GM19239 (cell line): Measurements from ENCODE around the gene USP47.
"Not testable (repeated sequence)": the region's sequence is repeated elsewhere in the genome, so short reads cannot be mapped to it uniquely, and the experiment has no call there.

ENCODE experiments used
- DNase-seq: peaks from one replicate; pipeline ENCODE4 v3.0.0; 2011; ENCODE audit warnings: low spot score; ENCODE audit not compliant: insufficient read length
- FAIRE-seq: peaks from 2 replicates; lab custom pipeline; 2011; peaks lifted over from hg19 to GRCh38; lab: Jason Lieb, UNC

Gene USP47

DNA sequence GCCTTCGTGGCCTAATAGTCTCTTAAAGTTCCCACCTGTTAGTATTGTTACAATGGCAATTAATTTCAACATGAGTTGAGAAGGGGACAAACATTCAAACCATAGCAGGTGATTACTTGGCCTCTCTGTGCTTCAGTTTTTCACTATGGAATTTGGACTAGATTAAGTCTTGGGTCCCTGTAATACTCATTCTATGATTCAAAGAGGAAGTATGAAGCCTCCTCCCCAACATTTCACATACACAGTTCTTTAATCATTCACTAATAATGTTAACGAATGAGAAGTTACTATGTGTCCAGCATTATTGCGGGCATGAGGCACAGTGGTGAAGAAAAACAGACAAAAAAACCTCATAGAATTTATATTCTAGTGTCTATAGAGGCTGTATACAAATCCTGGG is 19.9 kb upstream of the USP47 start:
- DNase-seq = no peak
- no peak for FAIRE-seq

DNA sequence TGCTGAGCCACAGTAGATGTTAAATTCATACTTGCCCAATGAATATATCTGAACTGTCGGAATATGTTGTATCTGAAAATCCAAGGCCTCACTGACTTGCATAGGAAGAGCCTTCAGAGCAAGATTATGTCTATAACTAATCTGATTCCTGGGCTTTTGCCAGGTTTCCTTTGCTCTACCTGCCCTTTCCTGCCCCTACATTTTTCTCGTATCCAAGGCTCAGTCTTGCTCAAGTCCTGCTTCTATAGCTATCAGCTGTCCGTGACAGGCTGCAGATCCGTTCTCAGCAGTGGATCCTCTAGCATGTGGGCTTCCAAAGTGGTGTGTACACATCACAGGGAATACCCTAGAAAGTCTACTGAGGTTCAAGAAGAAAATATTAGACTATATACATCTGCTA is 18.8 kb upstream of the USP47 start:
- DNase-seq (no peak), FAIRE-seq (no peak)

DNA sequence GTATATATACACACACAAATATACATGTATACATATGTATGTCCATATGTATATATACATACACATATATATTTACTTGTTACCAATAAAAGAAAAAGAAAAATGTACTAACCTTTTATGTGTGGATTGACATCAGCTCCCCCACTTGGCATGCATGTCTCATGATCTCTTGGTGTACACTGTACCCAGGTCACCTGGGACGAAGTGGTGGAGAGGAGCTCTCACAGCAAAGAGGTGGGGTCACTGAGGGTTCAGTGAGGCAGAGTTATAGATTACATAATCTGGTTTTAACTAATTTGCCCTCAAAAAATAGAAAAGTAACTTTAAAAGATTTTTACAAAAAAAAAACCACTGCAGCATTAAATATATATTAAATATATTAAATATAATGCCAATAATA is 15.5 kb upstream of the USP47 start:
- FAIRE-seq = no peak
- DNase-seq = no peak

DNA sequence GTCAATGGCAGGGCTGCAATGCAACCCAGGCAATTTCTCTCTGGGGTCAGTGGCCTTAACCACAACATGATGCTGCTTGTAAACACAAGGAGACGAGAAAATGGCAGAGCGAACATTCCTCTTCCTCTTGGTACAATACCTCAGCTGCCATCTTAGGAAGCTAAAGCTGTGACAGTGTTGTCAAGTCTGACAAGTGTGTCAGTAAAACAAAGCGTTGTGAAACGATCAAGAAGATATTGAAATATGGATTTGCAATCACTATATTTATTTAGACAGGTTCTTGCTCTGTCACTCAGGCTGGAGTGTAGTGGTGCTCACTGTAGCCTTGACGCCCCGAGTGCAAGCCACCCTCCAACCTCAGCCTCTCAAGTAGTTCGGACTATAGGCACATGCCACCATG is 14.5 kb upstream of the USP47 start:
- DNase-seq (no peak), FAIRE-seq (no peak)

DNA sequence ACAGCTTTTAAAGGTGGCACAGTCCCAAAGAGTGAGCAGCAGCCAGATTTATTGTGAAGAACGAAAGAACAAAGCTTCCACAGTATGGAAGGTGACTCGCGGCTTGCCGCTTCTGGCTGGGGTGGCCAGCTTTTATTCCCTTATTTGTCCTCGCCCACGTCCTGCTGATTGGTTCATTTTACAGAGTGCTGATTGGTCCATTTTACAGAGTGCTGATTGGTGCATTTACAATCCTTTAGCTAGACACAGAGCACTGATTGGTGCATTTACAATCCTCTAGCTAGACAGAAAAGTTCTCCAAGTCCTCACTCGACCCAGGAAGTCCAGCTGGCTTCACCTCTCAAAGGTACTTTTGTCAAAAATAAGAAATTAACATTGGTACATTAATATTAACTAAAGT is 10.4 kb upstream of the USP47 start:
- FAIRE-seq, DNase-seq: not testable (repeated sequence)

DNA sequence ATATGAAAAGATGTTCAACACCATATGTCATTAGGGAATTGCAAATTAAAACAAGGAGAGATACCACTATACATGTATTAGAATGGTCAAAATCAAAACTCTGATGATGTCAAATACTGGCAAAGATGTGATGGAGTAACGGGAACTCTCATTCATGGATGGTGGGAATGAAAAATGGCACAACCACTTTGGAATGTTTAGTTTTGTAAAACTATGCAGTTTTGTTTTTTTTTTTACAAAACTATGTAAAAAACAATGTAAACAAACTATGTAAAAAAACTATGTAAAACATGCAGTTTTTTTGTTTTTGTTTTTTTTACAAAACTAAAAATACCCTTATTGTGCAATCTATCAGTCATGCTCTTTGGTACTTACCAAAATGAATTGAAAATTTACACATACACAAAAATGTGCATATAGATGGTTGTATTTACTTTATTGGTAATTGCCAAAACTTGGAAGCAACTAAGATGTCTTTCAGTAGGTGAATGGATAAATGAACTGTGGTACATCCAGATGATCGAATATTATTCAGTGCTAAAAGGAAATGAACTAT is 5.0 kb upstream of the USP47 start:
- DNase-seq (no peak), FAIRE-seq (no peak)

DNA sequence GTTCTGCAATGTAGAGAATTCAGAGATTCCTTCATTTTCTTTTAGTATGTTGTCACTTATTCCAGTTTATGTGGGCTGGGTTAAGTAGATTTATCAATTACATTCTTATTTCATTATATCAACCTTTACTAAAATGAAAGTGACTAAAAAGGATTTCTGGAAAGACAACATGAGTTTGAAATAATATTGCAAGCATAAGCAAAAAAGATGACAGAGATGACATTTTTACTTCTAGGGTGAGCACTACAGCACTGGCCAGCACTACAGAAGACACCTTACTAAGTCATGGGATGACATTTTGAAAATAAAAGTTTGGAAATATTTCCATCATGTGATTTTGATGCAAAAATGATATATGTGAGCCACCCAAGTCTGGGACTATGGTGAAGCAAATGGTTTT is 2.1 kb upstream of the USP47 start:
- no peak for DNase-seq
- FAIRE-seq = no peak

DNA sequence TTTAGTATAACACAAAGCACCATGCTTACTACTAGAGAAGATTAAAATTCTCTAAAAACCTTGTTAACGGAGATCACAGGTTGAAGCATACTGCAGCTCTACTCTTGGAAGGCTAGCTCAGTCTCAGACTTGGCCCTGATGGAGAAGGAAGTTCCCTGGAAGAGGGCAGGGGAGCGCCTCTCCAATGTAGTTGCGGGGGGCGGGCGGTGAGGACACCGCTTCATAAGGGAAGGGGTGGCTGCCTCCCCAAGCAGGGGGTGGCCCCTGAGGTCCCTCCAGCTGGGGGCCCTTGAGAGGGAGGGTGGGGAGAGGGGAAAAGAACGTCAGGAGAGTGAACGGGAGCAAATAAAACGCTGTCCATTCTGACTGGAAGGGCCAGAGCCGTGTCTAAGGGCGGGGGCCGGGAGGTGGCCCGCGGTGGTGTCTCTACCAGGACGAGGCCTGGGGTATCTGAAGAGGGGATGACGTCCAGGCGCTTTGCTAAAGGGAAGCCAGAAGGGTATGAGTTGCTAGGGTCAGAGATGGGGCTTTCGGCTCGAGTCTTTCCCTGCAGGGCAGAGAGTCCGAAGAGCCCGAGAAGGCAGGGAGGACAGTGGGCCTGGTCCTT is 553 bp upstream of the USP47 start:
- FAIRE-seq (no peak), DNase-seq (no peak)

DNA sequence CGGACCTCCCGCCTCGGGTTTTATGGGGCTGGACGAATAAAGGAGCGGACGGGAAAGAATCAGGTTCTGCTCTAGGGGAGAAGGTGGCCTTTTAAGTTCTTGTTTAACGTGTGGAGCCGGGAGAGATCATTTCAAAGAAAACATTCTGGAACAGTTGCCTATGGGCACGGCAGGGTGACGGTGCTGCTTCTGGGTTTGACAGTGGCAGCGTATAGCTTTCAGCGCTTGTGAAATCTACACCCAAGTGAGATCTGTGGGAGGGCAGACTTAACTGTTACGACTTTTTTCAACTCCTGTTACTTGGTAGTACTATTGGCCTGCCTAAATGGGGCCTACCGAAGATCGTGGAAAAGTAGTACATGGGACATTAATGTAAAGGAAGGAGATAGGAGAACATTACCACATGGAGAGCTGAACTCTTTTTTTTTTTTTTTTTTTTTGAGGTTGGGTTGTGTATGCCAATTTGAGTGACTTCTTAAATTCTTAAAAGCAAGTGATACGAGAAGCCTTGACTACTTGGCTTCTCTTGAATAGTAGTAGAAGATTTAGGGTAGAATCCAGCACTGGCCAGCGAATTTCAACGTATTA is 743 bp downstream of the USP47 start:
- no peak for DNase-seq
- no peak for FAIRE-seq

DNA sequence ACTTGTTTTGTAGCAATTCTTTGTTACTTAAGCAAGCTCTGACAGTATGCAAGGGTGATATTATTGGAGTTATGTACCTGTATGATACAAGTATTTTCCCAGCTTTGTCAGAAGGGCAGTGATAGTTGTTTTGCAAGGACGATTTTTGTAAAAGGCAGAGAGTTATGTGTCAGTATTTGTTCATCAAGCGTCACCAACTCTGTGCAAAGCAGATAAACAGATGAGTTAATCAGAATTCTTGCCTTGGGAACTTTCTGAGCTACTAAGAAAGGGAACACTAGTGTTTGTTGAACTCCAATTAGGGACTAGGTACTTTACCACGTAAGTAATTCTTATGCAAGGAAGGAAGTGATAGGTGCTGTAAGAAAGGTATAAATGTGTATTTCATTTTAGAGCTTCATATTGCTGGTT is 1.4 kb downstream of the USP47 start:
- FAIRE-seq = peak; percentile 88
- no peak for DNase-seq

DNA sequence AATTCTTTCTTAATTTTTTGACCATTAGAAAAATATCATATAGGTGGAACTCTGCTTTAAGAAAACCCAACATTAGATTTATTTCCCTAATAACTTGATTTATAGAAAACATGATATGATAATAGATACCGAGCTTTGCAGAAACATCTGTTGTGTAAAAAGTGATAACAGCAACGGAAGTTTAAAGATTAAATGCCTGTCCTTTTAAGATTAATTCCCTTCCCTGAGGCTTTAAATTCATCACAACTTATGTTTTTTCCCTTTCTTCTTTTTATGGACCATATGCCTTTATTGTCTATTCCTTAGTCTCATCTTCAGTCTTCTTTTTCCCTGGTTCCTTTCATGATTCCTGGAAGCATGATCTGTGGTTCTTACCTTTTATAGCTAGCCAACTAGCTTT is 1.9 kb downstream of the USP47 start:
- DNase-seq (no peak), FAIRE-seq (peak; percentile 21)

DNA sequence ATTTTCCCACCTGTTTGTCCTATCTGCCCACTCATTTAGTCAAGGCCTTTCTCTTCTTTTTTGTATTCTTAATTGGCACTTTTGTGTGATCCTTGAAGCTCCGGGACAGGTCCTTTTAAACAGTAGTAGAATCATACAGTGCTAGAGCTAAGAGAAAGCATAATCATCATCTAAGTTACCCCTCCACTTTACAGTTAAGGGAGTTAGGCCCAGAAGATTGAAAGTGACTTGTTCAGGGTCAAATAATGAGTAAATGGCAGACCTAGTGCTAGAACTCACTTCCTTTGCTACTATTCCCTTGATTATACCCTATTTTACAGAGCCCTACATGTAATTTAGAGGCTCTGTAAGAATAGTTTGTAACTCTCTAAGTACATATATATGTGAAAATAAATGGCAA is 2.5 kb downstream of the USP47 start:
- peak; percentile 42 for FAIRE-seq

DNA sequence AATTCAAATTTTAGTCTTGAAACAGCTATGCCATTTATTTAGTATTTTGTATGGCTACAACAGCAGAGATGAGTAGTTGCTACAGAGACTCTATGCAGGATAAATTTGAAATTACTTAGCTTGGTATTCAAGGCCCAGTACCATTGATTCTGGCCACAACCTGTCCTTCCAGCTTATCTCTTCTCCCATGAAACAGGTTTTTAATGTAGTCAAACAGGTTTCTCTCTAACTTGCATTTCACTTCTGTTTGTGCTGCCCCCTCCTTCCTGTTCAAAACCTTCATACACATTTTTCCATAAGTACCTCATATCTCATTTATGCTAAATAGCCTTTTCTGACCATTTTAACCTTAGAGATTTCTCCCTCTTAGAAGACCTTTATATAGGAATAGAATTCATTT is 3.3 kb downstream of the USP47 start:
- DNase-seq = no peak
- no peak for FAIRE-seq

More for the DNA sequence above, 2.5 kb downstream of the USP47 start:
- DNase-seq = no peak

DNA sequence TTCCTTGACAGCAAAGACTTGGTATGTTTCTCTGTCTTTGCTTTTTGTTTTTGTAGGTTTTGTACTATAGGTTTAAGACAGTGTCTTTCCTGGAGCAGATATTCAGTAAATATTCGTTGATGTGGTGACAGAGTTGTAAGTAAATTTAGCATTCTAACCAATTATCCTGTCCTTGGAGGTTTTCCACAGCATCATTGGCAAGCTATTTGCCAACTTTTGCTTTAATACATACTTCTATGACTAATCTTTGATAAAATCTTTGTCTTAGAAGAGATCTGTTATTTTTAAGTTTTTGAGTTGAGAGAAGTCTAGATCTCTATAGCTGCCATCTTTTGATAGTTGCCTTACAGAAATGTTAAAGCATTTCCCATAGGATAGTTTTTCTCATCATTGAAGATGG is 3.8 kb downstream of the USP47 start:
- FAIRE-seq (no peak), DNase-seq (no peak)

DNA sequence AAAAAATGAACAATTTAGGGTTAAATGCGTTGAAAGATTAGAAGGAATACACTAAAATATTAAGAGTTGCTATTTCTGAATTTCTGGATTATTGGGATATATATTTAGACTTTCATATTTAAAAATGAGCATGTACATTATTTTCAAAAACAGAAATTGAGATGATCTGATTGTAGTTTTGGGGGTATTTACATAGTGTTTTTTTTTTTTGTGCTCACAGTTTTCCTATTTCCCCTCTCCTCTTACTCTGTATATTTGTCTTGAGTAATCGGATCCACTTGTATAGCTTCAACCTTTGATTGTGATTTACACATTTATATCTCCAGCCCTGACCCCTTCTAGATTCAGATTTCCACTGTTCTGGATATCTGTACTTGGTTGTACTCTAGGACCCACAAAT is 5.3 kb downstream of the USP47 start:
- DNase-seq (no peak), FAIRE-seq (no peak)

DNA sequence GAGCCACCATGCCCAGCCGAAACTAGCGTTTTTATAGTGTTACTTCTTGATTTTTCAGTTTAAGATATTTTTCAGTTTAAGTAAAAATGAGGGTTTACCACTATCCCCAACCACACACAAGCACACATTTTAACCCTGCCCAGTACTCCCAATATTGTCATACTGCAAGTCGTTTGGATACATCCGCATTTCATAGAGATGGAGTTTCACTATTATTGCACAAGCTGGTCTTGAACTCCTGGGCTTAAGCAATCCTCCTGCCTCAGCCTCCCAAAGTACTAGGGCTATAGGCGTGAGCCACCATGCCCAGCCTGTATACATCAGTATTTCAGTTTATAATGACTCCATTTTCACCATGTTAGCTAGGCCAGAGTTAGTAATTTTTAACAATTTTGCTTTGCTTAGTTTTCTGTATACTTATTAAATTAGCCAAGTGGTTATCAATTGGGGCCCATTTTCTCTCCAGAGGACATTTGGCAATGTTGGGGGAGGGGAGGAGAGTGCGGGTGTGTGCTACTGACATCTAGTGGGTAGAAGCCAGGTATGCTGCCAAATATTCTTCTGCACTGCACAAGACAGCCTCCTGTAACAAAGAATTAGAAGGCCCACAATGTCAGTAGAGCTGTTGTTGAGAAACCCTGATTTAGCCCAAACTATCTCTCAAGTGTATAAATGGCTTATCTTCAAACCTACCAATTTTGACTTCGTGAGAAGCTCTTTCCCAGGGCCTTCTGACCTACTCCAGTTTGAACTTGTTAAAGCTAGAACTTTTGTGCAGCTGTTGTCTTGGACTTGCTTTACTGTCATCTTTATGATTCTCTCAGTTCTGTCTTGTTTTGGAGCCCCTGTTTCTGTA is 7.3 kb downstream of the USP47 start:
- DNase-seq = no peak
- peak; percentile 80 for FAIRE-seq

DNA sequence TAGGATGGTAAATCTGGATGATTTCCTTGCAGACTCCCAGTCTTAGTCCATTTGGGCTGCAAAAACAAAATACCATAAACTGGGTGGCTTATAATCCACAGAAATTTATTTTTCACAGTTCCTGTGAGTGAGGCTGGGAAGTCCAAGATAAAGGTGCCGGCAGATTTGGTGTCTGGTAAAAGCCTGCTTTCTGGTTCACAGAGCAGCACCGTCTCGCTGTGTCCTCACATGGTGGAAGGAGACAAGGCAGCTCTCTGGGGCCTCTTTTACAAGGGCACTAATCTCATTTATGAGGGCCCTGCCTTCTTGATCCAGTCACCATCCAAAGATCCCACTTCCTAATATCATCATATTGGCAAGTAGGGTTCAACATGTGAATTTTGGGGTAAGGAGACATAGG is 8.9 kb downstream of the USP47 start:
- DNase-seq = no peak
- FAIRE-seq = no peak

DNA sequence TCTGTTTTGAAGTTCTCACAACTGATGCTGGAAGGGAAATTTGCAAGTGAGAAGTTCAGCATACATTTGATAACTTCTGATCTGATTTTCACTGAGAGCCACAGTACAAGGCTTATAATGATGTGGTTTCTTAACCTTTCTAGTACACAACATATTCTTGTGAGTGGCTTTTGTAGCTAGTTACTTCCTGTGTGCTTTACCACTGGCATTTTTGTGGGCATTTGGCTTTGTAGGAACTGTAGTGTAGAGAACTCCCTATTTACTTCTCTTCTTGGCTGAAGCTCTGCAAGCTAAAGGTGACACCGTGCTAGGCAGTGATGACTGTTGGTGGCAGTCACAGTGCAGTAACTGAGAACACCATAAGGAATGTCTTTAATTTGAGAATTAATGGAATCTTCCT is 14.9 kb downstream of the USP47 start:
- no peak for DNase-seq
- peak; percentile 45 for FAIRE-seq

DNA sequence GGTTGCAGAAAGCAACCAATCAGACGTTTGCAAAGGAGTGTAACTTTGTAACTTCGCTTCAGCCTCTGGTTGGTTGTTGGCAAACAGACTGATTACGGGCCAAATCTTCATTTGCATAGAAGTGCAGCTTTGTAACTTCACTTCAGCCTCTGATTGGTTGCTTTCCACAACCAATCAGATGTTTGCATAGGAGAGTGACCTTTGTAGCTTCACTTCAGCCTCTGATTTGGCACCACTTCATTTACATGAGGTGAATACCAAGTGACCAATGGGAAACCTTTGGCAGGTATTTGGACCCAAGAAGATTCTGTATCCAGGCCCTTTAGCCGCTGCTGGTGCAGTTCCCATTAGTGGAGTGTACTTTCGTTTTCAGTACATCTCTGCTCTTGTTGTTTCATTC is 16.0 kb downstream of the USP47 start:
- no peak for FAIRE-seq

DNA sequence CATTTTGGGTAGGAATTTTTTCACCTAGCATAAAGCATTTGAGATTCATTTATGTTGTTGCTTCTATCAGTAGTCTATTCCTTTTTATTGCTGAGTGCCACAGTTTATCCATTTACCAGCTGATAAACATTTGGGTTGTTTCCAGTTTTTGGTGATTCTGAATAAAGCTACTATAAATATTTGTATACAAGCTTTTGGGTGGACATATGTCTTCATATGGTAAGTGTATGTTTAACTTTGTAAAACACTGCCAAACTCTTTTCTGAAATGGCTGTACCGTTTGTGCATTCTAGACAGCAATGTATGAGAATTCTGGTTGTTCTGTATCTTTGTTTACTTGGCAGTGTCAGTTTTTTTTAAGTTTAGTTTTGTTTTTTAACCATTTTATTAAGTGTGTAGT is 16.9 kb downstream of the USP47 start:
- FAIRE-seq (no peak), DNase-seq (no peak)

More for the DNA sequence above, 16.0 kb downstream of the USP47 start:
- DNase-seq = no peak
